AML-193 (cell line): ENCODE results near the gene ZBTB46.
"Not testable (repeated sequence)": the region's sequence is repeated elsewhere in the genome, so short reads cannot be mapped to it uniquely, and the experiment has no call there.

ENCODE experiments used
- DNase-seq, 2 experiments: peaks; one replicate each; lab custom pipeline; 2025; lab: John Stamatoyannopoulos, UW

Gene ZBTB46

GRCh38 chr20:63814891-63815614 is 16.0 kb downstream of the ZBTB46 start:
- no peak for DNase-seq

DNA sequence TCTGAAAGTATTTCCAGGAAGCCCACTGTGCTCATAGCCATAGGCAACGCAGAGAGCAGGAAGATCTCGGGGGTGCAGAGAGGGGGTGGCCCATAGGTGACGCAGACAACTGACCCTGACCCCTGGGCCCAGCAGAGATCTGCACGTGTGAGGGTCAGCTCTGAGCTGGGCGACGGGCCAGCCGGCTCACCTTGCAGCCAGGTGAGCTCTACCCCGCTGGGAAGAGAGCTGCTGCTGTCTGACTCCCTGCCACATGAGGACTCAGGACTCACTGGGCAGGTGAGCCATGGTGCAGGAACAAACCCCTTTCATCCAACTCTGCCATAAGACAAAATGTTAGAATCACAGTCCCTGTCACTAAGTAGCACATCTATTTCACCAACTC is 19.6 kb downstream of the ZBTB46 start:
- no peak for DNase-seq

DNA sequence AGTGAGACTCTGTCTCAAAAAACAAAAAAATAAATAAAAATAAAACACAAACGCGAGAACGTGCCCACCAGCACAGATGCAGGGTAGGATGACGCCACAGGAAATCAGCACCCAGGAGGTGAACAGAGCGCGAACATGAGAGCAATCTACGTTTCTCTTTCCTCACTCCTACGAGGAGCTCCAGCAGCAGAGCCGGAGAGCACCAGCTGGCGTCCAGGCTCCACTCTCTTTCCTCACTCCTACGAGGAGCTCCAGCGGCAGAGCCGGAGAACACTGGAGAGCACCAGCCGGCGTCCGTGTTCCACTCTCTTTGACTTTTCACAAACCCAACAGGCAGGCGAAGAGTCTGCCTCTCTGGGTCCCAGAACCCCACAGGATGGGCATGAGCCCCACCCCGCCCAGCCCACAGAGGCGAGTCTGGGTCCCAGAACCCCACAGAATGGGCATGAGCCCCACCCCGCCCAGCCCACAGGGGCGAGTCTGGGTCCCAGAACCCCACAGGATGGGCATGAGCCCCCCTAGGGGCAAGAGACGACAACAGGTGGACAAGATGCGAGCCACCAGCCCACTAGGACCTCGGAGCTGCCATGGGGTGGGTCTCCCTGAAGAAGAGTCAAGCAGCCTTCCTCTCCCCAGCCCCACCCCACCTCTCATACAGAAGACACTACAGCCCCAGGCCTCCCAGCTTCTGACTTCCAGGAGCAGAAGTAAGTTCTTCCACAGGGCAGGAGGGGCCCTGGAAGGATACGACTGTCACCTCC is 20.2 kb downstream of the ZBTB46 start:
- no peak for DNase-seq

DNA sequence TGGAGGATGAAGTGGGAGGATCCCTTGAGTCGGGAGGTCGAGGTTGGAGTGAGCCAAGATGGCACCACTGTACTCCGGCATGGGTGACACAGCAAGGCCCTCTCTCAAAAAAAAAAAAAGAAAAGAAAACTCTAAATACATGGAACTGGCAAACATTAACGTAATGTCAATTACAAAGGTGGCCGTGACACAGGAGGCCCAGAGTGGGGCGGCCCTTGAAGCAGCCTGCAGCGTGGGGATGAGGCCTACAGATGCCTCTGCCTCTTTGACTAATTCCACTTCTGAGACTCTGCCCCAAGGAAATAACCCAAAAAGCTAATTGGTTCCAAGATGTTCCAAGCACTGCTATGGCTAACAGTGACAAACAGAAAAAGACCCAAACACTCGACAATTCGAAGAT is 21.2 kb downstream of the ZBTB46 start:
- no peak for DNase-seq

GRCh38 chr20:63808964-63809674 is 21.9 kb downstream of the ZBTB46 start:
- DNase-seq = no peak

GRCh38 chr20:63808145-63808724 is 22.8 kb downstream of the ZBTB46 start:
- DNase-seq = no peak

DNA sequence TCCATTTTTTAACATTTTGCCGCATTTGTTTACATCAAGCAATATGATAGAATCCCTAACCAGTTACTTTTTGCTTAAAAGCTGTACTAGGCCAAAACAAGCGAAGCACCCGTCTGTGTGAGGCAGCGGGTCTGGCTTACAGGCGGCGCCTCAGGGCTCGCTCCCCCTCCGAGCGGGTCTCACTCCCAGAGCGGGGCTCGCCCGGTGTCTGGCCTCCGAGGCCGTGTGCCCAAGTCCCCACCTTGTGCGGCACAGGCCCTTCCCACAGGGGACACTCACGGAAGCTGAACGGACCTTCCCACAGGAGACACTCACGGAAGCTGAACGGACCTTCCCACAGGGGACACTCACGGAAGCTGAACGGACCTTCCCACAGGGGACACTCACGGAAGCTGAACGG is 23.4 kb downstream of the ZBTB46 start:
- no peak for DNase-seq

- DNase-seq = no peak
These were observed 26.8 kb downstream of the ZBTB46 start for GRCh38 chr20:63804308-63804636.

- DNase-seq = no peak
These were observed 28.4 kb downstream of the ZBTB46 start for GRCh38 chr20:63802469-63803240.

DNA sequence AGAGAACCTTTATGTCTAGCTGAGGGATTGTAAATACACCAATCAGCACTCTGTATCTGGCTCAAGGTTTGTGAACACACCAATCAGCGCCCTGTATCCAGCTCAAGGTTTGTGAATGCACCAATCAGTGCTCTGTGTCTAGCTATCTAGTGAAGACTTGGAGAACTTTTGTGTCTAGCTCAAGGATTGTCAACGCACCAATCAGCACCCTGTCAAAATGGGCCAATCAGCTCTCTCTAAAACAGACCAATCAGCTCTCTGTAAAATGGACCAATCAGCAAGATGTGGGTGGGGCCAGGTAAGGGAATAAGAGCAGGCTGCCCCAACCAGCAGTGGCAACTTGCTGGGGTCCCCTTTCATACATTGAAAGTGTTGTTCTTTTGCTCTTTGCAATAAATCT is 29.9 kb downstream of the ZBTB46 start:
- DNase-seq = not testable (repeated sequence)

DNA sequence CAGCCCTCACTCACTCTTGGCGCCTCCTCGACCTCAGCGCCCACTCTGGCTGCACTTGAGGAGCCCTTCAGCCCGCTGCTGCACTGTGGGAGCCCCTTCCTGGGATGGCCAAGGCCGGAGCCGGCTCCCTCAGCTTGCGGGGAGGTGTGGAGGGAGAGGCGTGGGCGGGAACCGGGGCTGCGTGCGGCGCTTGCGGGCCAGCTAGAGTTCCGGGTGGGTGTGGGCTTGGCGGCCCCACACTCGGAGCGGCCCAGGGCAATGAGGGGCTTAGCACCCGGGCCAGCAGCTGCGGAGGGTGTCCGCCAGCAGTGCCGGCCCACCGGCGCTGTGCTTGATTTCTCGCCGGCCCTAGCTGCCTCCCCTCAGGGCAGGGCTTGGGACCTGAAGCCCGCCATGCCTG is 30.7 kb downstream of the ZBTB46 start:
- DNase-seq = not testable (repeated sequence)

GRCh38 chr20:63799127-63799526 is 31.9 kb downstream of the ZBTB46 start:
- DNase-seq = not testable (repeated sequence)

- DNase-seq = not testable (repeated sequence)
These were observed 33.9 kb downstream of the ZBTB46 start for GRCh38 chr20:63797175-63797574.

DNA sequence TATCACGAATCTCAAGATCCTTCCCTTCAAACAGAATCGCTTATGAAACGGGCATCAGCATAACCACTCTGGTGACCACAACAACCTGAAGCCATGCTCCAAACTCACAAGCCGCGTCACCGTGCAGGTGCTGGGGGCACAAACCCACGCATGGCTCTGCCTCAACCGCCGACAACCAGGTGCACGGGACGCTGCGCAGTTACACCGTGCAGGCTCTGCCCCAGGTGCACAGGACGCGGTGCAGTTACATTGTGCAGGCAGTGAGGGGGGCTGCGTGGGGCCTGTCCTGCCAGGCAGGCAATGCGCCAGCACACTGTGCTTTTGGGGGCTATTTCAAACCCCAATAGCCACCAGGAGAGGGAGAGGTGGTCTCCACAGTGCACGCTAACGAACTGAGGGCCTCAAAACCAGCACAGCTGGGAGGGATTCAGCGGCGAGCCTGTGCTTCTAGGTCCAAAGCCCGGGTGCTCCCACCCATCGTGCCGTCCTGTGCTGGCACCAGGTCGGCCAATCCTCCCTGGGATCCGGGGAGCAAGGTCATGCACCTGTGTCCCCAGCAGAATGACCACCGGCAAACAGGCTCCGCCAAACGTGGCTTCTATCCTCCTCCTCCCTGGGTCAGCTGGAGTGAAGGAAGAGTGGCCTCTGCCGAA is 35.8 kb downstream of the ZBTB46 start:
- no peak for DNase-seq

DNA sequence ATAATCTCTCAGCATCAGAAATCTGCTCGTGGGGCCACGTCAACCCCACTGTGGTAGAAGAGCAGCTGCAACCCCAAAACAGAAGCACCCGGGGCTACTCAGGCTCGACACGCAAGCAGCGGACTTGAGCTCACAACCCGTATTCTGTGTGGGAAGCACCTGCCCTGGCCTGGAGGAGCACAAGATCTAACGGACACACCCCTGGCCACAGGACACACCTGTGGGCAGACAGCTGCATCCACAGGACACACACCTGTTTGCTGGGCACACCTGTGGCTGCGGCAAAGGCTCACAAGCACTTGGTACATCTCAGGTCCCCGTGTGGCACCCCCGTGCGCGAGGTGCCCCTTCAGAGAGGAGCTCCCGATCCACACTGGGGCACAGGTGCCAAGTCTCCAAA is 36.5 kb downstream of the ZBTB46 start:
- DNase-seq = no peak

GRCh38 chr20:63792866-63793265 is 38.2 kb downstream of the ZBTB46 start:
- no peak for DNase-seq

GRCh38 chr20:63791497-63792156 is 39.4 kb downstream of the ZBTB46 start:
- DNase-seq = no peak

DNA sequence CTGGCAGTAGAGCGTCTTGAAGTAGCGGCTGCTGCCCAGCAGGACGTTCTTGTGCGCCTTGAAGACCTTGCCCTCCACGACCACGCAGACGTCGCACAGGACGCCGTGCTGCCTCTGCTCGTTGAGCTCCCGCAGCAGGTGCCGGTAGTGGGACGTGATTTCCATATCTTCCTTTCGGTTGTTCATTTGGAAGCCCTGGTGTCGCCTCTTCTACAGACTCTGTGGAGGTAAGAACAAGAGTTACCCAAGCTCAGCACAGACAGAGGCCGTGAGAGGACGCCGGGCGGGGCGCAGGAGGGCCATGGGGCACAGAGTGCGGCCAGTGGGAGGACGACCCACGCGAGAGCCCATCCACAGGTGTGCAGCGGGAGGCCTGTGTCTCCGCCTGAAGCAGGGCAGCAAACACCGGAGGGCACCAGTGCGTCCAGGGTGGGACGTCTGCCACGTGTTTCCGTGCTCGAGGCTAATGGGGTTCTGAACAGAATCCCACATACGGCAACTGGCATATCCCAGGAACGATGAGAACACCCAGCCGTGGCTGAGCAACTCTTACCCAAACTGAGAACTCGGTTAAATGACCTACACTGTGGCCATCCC is 40.4 kb downstream of the ZBTB46 start:
- DNase-seq = no peak

- DNase-seq = no peak
These were observed 41.1 kb downstream of the ZBTB46 start for GRCh38 chr20:63789836-63790571.

DNA sequence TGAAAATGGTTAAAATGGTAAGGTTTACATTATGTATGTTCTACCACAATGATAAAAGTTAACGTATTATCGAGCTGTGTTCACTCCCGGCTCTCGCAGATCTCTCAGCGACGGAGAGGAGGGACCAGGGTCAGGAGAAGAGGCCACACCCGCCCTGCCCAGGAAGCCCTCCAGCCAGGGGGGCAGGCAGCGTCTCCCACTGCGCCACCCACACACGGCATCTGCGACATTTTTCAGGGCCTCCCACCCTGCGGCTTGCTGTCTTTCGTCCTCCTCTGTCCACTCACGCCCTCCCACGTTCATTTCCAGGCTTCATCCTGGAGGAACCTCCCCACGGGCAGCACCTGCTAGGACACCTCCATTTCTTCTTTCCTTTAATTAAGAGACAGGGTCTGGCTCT is 43.3 kb downstream of the ZBTB46 start:
- no peak for DNase-seq
